ENCODE results near the gene PLCB2.

Gene PLCB2

GRCh38 chr15:40301467-40302179, 6.1 kb downstream of the PLCB2 start:
- DNase-seq = no peak

DNA sequence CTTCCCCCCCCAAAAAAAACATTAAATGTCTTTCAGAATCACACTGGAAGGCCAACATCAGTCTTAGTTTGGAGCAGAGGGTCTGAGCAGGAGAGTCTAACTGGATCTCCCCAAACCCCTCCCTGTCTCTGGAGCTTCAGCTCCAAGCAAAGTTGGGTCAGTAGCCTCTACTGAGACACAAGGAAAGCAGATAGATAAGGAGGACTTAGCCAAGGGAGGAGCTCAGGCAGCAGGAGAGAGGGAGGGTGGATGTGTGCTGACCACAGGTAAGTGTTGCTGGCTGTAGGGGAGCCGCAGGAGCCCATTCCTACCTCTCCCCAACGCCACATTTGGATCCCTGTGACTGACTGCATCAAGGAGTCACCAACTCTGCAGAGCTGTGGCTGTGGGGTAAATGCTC, 7.0 kb downstream of the PLCB2 start:
- DNase-seq = no peak

DNA sequence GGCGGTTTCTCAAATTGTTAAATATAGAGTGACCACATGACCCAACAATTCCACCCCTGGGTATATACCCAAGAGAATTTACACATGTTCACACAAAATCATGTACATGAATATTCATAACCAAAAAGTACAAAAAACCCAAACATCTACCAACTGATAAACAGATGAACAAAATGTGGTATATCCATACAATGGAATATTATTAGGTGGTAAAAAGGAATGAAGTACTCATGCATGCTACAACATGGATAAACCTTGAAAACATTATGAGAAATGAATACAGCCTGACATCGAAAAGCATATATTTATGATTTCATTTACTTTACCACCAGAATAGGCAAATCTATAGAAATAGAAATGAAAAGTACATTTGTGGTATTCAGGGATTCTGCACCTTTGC, 7.4 kb downstream of the PLCB2 start:
- DNase-seq = no peak

DNA sequence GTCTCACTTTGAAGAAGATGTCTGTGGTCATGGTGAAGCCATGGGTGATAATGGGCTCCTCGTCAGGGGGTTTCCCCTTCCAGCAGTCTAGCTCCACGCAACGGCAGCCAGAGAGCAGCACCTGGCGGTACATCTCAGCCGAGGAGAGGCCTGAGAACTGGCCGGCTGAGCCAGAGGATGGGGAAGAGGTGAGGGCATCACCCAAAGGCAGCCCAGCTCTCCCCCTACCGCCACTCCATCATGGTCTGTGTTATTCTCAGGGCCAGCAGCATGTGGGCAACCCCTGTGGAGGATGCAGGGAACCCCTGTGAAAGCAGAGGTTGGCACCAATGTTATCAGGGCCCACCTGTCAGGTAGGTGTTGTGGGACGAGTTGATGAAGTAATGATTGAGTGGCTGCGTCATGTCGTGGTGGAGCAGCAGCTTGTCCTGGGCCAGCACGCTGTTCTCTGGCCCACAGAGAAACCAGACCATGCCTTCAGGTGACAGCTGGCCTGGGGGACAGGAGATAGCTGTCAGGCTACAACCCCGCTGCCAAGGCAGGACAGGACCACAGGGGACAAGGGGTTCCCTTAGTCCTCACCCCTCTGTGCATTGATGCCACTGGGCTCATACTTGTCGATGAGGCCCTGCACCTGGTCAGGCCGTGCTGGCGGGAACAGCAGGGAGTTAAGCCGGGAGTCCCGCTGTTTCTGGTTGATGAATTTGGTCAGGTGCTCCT, 9.4 kb downstream of the PLCB2 start:
- no peak for DNase-seq

DNA sequence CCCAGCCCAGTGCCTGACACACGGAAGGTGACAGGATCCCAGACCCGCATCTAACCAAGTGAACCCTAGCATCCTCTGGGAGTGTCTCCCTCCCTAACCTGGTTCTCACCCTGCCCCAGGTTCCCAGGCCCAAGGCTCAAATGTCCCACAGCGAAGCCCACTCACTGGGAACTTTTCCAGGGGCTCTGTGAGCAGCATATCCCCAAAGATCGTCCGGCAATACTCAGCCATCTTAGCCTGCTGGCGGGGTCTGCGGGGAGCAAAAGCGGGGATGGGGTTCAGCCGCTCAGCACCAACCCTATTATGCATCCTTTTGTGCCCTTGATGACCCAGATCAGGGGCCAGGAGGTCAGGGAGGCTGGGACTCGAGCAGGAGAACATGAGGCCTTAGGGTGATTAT, 10.4 kb downstream of the PLCB2 start:
- no peak for DNase-seq

- DNase-seq = no peak
Measured at GRCh38 chr15:40296561-40297230, 11.0 kb downstream of the PLCB2 start.

DNA sequence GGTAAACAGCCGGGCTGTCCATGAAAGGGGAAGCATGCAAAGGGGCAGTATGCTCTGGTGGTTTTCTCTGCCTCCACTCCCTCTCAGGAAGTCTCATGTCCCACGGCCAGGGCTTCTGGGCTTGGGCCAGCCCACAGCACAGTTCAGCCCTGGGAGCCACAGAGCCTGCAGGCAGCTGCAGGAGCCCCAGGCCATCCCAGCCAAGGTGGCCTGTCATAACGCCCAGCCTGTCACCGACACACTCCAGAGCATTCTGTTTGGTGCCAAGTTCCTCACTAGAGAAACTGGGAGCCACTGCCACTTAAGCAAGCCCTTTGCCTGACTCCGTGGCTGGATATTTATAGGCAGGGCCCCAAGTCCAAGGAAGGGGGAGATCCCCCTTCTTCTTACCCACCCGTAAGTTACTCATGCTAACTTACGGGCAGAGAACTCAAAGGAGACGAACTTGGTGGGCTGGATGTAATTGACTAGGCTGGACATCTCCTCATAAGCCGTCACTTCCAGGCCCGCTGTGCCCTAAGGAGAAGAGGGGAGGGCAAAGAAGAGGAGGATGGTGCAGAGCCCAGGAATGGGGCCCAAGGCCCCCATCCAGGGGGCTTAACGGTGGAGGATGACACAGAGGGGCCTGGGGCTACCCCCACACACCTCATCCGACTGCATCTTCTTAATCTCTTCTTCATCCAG, 11.7 kb downstream of the PLCB2 start:
- no peak for DNase-seq

DNA sequence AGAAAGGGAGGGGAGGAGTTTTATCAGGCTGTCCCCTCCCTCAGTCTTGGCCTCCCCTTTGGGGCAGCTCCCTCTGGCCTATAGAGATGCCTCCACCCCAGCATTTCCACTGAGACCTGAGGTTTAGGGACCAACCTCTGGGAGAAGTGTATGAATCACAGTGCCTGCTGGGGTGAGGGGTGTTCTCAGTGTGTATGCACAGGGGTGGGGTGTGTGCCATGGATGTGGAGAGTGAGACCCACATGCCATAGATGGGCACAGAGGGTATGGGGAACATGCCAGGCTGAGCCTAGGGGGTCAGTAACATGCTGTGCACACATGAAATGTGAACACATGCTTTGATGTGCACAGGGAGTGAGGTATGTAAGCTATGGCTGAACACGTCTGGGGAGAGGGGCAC, 12.4 kb downstream of the PLCB2 start:
- DNase-seq = no peak

- no peak for DNase-seq
Measured at GRCh38 chr15:40293905-40294895, 13.5 kb downstream of the PLCB2 start.

- DNase-seq = no peak
Measured at GRCh38 chr15:40293006-40293405, 14.7 kb downstream of the PLCB2 start.

GRCh38 chr15:40292246-40292645, 15.5 kb downstream of the PLCB2 start:
- no peak for DNase-seq

DNA sequence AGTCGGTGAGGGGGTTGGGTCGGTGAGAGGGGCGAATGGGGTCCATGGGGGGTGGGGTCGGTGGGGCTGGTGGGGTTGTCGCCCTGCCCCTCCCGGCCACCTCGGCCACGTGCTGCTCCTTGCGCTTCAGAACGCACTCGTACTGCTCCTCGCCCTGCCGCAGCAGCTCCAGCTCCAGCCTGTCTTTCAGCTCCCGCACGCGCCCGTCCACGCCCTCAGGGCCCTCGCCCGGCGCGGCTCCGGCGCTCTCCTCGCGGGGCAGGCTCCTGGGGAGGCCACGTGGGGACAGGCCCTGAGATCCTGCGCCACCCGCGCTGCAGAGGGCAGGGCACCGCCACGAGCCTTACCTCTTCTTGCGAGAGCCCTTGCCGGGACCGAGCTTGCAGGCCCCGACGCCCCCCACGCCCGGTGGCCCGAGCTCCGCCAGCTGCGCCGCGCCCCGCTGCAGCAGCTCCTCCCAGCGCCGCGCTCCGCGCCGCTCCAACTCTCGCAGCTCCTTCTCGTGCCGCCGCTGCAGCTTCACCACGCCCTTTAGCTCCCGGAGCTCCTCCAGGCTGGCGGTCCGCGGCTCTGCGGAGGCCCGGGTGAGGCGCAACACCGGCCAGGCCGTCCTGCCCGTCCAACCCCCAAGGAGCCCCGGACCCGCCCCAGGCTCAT, 16.7 kb downstream of the PLCB2 start:
- peak; percentile 49 to 75 for DNase-seq

- DNase-seq = no peak
Measured at GRCh38 chr15:40290545-40290917, 17.2 kb downstream of the PLCB2 start.

- DNase-seq = peak in 1 of 2 experiments; percentile 37
Measured at GRCh38 chr15:40289140-40289775, 18.5 kb downstream of the PLCB2 start.

- no peak for DNase-seq
Measured at GRCh38 chr15:40287968-40288367, 19.8 kb downstream of the PLCB2 start.

DNA sequence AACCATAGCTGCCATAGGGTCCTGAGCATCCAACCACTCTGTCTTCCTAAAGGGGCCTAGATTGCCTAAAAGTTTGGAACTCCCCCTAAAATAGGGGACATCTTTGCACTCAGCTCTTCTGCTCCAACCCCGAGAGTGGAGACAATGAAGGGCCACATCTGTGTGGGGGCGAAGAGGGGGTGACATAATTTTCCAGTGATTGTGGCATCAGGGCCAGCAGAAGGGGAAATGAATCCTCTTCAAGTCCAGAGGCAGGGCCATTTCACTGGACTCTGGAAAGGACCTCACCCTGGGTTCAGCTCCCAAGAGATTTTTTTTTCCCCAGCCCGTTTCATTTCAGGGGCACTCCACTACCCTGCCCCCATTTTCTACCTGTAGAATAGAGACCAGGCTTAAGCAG, 20.2 kb downstream of the PLCB2 start:
- no peak for DNase-seq

- no peak for DNase-seq
Measured at GRCh38 chr15:40286794-40287193, 20.9 kb downstream of the PLCB2 start.

DNA sequence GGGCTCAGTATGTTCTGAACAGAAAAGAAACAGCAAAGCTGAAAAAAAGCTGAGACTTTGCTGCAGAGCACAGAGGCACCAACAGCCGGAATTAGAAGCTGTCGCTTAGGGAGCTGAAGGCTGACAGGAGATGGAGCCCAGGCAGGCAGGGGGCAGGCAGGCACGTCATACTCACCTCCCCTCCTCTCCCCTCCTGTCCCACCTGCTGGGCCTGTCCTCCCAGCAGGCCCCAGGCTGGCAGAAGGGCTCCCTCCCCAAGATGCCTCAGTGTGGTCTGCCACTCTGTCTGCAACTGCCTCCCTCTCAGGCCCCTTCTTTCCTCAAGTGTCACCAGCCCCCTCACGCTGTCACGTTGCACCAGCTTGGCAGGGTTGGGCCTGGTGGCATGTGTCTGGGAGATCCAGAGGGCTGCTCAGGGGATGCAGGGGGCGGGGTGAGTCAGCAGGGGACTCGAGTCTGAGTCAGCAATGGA, 21.6 kb downstream of the PLCB2 start:
- DNase-seq = no peak

DNA sequence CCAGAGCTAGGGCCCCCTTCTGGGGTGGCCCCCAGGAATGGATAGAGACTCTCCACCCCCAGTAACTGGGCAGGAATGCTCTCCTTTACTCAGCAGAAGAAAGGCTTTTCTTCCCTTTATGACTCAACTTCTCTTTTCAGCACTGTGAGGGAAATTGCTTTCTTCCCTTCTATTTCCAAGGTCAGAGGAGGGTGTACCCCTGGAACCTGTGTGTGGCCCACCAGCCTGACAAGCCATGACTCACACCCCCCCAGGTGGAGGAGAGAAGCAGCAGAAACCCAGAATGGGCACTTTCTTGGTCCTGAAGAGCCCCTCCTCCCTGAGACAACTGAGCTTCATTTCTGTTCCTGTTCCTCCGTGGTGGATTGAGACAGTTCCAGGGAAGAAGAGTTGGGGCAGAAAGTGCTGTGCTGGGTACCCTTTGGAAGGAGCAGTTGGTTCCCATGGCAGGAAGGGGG, 22.2 kb downstream of the PLCB2 start:
- DNase-seq = no peak

DNA sequence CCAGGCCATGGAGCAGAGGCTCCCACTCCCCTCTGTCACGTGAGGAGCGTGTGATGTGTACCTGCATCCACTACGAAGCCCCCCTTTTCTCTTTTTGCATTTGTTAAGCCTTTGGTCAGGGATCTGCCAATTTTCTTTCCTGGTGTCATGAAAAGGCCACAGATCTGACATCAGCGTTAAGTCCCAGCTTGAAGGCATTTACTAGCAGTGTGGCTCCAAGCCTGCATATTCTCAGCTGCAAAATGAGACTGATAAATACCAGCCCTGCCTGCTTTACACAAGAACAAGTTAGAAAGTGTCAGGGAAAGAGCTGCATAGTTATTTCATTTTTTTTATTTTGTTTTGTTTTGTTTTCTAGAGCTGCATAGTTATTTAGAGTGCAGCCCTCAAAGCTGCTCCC, 22.6 kb downstream of the PLCB2 start:
- no peak for DNase-seq
